Astrocyte of the spinal cord (primary cell): ENCODE measurements around the gene MAVS.

ENCODE experiments used
- DNase-seq: peaks from one replicate; pipeline ENCODE4 v3.0.0; 2011; ENCODE audit warnings: low read depth, low spot score
- H3K4me3 ChIP-seq: 2 replicates; pipeline ENCODE4 v1.5.1; 2011; ENCODE audit warnings: low read depth, mild to moderate bottlenecking, low read length, moderate library complexity
- CTCF ChIP-seq: IDR thresholded peaks from 2 replicates; pipeline ENCODE4 v1.5.1; 2012; ENCODE audit warnings: low read depth, mild to moderate bottlenecking, low read length, inconsistent platforms
- in situ Hi-C: cut with HindIII; loops from 2 replicates; pipeline ENCODE4 v1.10.0; 2017; ENCODE audit warnings: low sequenced_read_pairs

Gene MAVS

GRCh38 chr20:3804254-3804751 is 42.3 kb upstream of the MAVS start:
- H3K4me3 ChIP-seq = no peak overlapping the region
- no peak for DNase-seq
- in situ Hi-C loops = no loop called here
- TF ChIP-seq CTCF = no peak

GRCh38 chr20:3804781-3805180 is 41.9 kb upstream of the MAVS start:
- TF ChIP-seq CTCF = no peak
- H3K4me3 ChIP-seq = no peak overlapping the region
- in situ Hi-C loops = no loop called here
- no peak for DNase-seq

- no peak overlapping the region for H3K4me3 ChIP-seq
- in situ Hi-C loops = no loop called here
- no peak for DNase-seq
- TF ChIP-seq CTCF = no peak
Measured at GRCh38 chr20:3808544-3808943, 38.1 kb upstream of the MAVS start.

- H3K4me3 ChIP-seq = peak overlapping the region; percentile 25
- in situ Hi-C loops = no loop called here
- TF ChIP-seq CTCF = no peak
- peak; percentile 100 for DNase-seq
Measured at GRCh38 chr20:3811467-3812258, 35.0 kb upstream of the MAVS start.

- no peak overlapping the region for H3K4me3 ChIP-seq
Measured at GRCh38 chr20:3812259-3812681, 34.4 kb upstream of the MAVS start.

More at GRCh38 chr20:3812259-3812681, 34.4 kb upstream of the MAVS start:
- DNase-seq = no peak
- in situ Hi-C loops = no loop called here
- TF ChIP-seq CTCF = no peak
